SK-N-SH (cell line): Measurements from ENCODE around the gene FLCN. TPM values are rescaled to one million over a fixed set of nuclear protein-coding genes. Genes with fewer than 3 reads are reported as not detected.
"Not testable (repeated sequence)": the region's sequence is repeated elsewhere in the genome, so short reads cannot be mapped to it uniquely, and the experiment has no call there.

ENCODE experiments used
- CTCF ChIA-PET: fragments of 300-600, 350-600 bp; formaldehyde crosslinking; extraction: SDS; loops from one replicate; lab custom pipeline; 2021; lab: Yijun Ruan, JAX
- POLR2A ChIA-PET: fragments of 350-600 bp; sonication (Branson Sonifier 250); formaldehyde crosslinking; extraction: SDS; loops from one replicate; lab custom pipeline; 2020; ENCODE audit warnings: antibody characterized with exemption, inconsistent platforms; lab: Yijun Ruan, JAX
- DNase-seq: peaks from one replicate; pipeline ENCODE4 v3.0.0; 2012
- H2AFZ ChIP-seq: fragments of 200-600 bp; sonication (generic); 2 replicates; pipeline ENCODE4 v1.8.1; 2016; ENCODE audit warnings: antibody characterized with exemption, mild to moderate bottlenecking, low read depth
- H3F3A ChIP-seq: fragments of 200-600 bp; sonication (generic); replicated peaks from 2 replicates; pipeline ENCODE3; 2016; ENCODE audit warnings: antibody characterized with exemption, mild to moderate bottlenecking; ENCODE audit not compliant: insufficient read depth
- H3K27ac ChIP-seq, 2 experiments: fragments of 200-500 bp in 1 of 2; fragments of 200-600 bp in 1 of 2; sonication (Bioruptor generic) in 1 of 2; sonication (generic), shearing (Covaris generic) in 1 of 2; 2 replicates each; pipeline versions ENCODE4 v1.5.1 to v1.6.1; 2014 to 2016; ENCODE audit warnings: low read depth in 2 of 2, inconsistent platforms in 1 of 2, low read length in 1 of 2, mild to moderate bottlenecking in 1 of 2, mixed read lengths in 1 of 2
- H3K27me3 ChIP-seq: fragments of 200-600 bp; sonication (generic), shearing (Covaris generic); 2 replicates; pipeline ENCODE4 v1.6.1; 2016; ENCODE audit warnings: mixed run types; ENCODE audit not compliant: insufficient read depth
- H3K36me3 ChIP-seq, 2 experiments: fragments of 200-500 bp in 1 of 2; fragments of 200-600 bp in 1 of 2; sonication (Bioruptor generic) in 1 of 2; sonication (generic) in 1 of 2; replicated peaks in 1 of 2; 2 replicates each; pipeline versions ENCODE3 to v1.5.1; 2014 to 2016; ENCODE audit warnings: low read length in 1 of 2, mild to moderate bottlenecking in 1 of 2; ENCODE audit not compliant: insufficient read depth in 2 of 2, control insufficient read depth in 1 of 2
- H3K4me1 ChIP-seq, 2 experiments: fragments of 200-500 bp in 1 of 2; fragments of 200-600 bp in 1 of 2; sonication (Bioruptor generic) in 1 of 2; sonication (generic), shearing (Covaris generic) in 1 of 2; 2 replicates each; pipeline versions ENCODE4 v1.5.1 to v1.6.1; 2014 to 2016; ENCODE audit warnings: low read depth in 1 of 2, low read length in 1 of 2, mixed run types in 1 of 2; ENCODE audit not compliant: insufficient read depth in 2 of 2, control insufficient read depth in 1 of 2
- H3K4me2 ChIP-seq: fragments of 200-600 bp; sonication (generic), shearing (Covaris generic); 2 replicates; pipeline ENCODE4 v1.6.1; 2017; ENCODE audit warnings: mixed run types
- H3K4me3 ChIP-seq, 2 experiments: fragments of 200-500 bp in 1 of 2; fragments of 200-600 bp in 1 of 2; sonication (Bioruptor generic) in 1 of 2; sonication (generic), shearing (Covaris generic) in 1 of 2; 2 replicates each; pipeline versions ENCODE4 v1.5.1 to v1.8.1; 2014 to 2016; ENCODE audit warnings: low read depth in 2 of 2, inconsistent platforms in 1 of 2, low read length in 1 of 2, mild to moderate bottlenecking in 1 of 2, mixed read lengths in 1 of 2, moderate library complexity in 1 of 2
- H3K79me2 ChIP-seq: fragments of 200-600 bp; sonication (generic); 2 replicates; pipeline ENCODE4 v1.8.1; 2017; ENCODE audit warnings: mild to moderate bottlenecking; ENCODE audit not compliant: insufficient read depth
- H3K9ac ChIP-seq: fragments of 200-600 bp; sonication (generic); 2 replicates; pipeline ENCODE4 v1.6.1; 2017; ENCODE audit warnings: mixed run types
- H3K9me2 ChIP-seq: fragments of 200-600 bp; sonication (generic); 2 replicates; pipeline ENCODE4 v1.6.1; 2017; ENCODE audit warnings: mixed run types
- H3K9me3 ChIP-seq: fragments of 200-600 bp; sonication (generic); 2 replicates; pipeline ENCODE4 v1.6.1; 2017; ENCODE audit warnings: mixed run types, mild to moderate bottlenecking, moderate library complexity
- H4K20me1 ChIP-seq: fragments of 200-600 bp; sonication (generic); 2 replicates; pipeline ENCODE4 v1.6.1; 2017; ENCODE audit warnings: mild to moderate bottlenecking, mixed run types; ENCODE audit not compliant: insufficient read depth
- CHD2 ChIP-seq: fragments of 150-350 bp; IDR thresholded peaks from 2 replicates; pipeline ENCODE4 v1.6.1; 2018; ENCODE audit warnings: low read length; ENCODE audit not compliant: partially characterized antibody
- EP300 ChIP-seq, 2 experiments: IDR thresholded peaks; 2 replicates each; pipeline versions ENCODE4 v1.4.0 to v1.6.1; 2012; ENCODE audit warnings: borderline replicate concordance in 1 of 2, low read depth in 1 of 2, low read length in 1 of 2
- FOSL2 ChIP-seq: IDR thresholded peaks from 2 replicates; pipeline ENCODE4 v1.4.0; 2012; ENCODE audit warnings: low read depth, mild to moderate bottlenecking, moderate library complexity, borderline replicate concordance
- FOXM1 ChIP-seq: IDR thresholded peaks from 2 replicates; pipeline ENCODE4 v1.4.0; 2012; ENCODE audit warnings: low read depth, mild to moderate bottlenecking
- GABPA ChIP-seq: IDR thresholded peaks from 2 replicates; pipeline ENCODE4 v1.4.0; 2012; ENCODE audit warnings: low read depth, mild to moderate bottlenecking
- RFX5 ChIP-seq: IDR thresholded peaks from 2 replicates; pipeline ENCODE4 v1.6.1; 2012; ENCODE audit warnings: mild to moderate bottlenecking, improper control_type of control experiment, low read length
- RXRA ChIP-seq: IDR thresholded peaks from 2 replicates; pipeline ENCODE4 v1.4.0; 2012; ENCODE audit warnings: low read depth, mild to moderate bottlenecking, borderline replicate concordance
- SIN3A ChIP-seq: IDR thresholded peaks from 2 replicates; pipeline ENCODE4 v1.6.1; 2012; ENCODE audit warnings: low read depth, mild to moderate bottlenecking, low read length, moderate library complexity, borderline replicate concordance
- TAF1 ChIP-seq: IDR thresholded peaks from 2 replicates; pipeline ENCODE4 v1.6.1; 2012; ENCODE audit warnings: low read depth, mild to moderate bottlenecking, low read length, moderate library complexity, borderline replicate concordance
- WGBS: methylation state at CpG from one replicate; pipeline ENCODE4 v1.1.6; 2017; ENCODE audit warnings: low lambda C conversion rate; 5-methylcytosine and 5-hydroxymethylcytosine counted together
- polyA plus RNA-seq, 3 experiments: library from polyadenylated mRNA; depleted of rRNA; stranded (reverse); fragments of >200 nt; gene quantifications; 2 replicates each; pipeline ENCODE4 v1.2.3, GENCODE V29; 2012
- TF ChIP-seq, protein P1 (sequence below): fragments of 150-350 bp; IDR thresholded peaks from 2 replicates; pipeline ENCODE4 v1.6.1; 2016; ENCODE audit warnings: mild to moderate bottlenecking, low read depth, low read length

Gene FLCN
- polyA plus RNA-seq, 1 of the 3 experiments (the other 2 are of a cell fraction): 14.6 TPM

DNA sequence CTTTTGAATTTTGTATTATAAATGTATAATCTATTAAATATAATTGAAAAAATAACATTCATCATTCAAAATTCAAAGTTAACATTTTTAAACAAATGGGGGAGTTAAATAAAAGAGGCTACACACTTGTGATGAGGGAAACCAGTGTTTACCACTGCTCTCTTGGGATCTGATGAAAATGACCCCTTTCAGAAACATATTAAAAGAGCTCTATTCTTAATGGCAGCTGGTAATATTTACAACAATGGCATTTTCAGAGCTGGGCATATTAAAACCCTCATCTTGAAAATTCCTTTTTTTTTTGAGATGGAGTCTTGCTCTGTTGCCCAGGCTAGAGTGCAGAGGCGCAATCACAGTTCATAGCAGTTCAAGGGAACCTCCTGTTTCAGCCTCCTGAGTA, 19.3 kb upstream of the FLCN start:
- POLR2A ChIA-PET: no interaction called here
- CTCF ChIA-PET: interaction anchor here (0.9 kb wide), 1 partner anchor 14 kb away, joined by 5 read pairs; no protein-coding TSS in a partner anchor

DNA sequence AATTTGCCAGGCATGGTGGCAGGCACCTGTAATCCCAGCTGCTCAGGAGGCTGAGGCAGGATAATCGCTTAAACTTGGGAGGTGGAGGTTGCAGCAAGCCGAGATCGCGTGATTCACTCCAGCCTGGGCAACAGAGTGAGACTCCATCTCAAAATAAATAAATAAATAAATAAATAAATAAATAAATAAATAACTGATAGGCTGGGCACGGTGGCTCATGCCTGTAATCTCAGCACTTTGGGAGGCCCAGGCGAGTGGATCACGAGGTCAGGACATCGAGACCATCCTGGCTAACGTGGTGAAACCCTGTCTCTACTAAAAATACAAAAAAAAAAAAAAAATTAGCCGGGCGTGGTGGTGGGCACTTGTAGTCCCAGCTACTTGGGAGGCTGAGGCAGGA, 18.7 kb upstream of the FLCN start:
- H3K4me1 ChIP-seq, H3K9ac ChIP-seq, H3K4me3 ChIP-seq, H3K27me3 ChIP-seq, H3F3A ChIP-seq, DNase-seq, POLR2A ChIA-PET, H3K9me2 ChIP-seq, H3K27ac ChIP-seq, H3K79me2 ChIP-seq, H2AFZ ChIP-seq, H4K20me1 ChIP-seq, H3K4me2 ChIP-seq, H3K9me3 ChIP-seq: not testable (repeated sequence)
- WGBS: 92% methylated on average over 11 of the region's 11 CpGs
- peaks cover 36 to 76% of the 10 kb centered on the region in 2 experiments for H3K36me3 ChIP-seq
- CTCF ChIA-PET: interaction anchor here (0.7 to 0.9 kb wide), 2 partner anchors 15 to 848 kb away, joined by 3 to 5 read pairs; no protein-coding TSS in a partner anchor

More for the DNA sequence above, 19.3 kb upstream of the FLCN start:
- Histone ChIP-seq H3K9me2 (no peaks in the 10 kb centered on the region), H3K4me1 (peaks cover 0 to 5% of the 10 kb centered on the region in 2 experiments; a peak in 1 of 4 replicates), H2AFZ (no peak overlapping the region), H3K79me2 (no peaks in the 10 kb centered on the region), H3K4me2 (no peak overlapping the region), H3K9ac (no peak overlapping the region), H3K27ac (no peak overlapping the region), H3K27me3 (no peaks in the 10 kb centered on the region), H3K4me3 (no peak overlapping the region), H4K20me1 (no peaks in the 10 kb centered on the region), H3F3A (peaks cover 5% of the 10 kb centered on the region), H3K36me3 (peaks cover 39 to 74% of the 10 kb centered on the region in 2 experiments), H3K9me3 (no peaks in the 10 kb centered on the region)
- DNase-seq: no peak
- TF ChIP-seq CHD2: no peak
- no peak for TF ChIP-seq SIN3A
- TF ChIP-seq FOSL2: no peak
- 100% methylated on average over 1 of the region's 1 CpG for WGBS

DNA sequence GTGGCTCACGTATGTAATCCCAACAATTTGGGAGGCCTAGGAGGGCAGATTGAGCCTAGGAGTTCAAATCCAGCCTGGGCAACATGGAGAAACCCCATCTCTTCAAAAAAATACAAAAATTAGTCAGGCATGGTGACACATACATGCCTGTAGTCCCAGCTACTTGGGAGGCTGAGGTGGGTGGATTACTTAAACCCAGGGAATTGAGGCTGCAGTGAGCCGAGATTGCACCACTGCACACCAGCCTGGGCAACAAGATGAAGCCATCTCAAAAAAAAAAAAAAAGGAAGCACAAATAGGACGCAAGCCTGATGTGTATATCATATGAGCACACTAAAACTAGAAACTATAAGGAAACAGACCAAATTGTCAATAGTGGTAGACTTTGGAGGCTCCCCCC, 17.1 kb upstream of the FLCN start:
- WGBS: 97% methylated on average over 3 of the region's 3 CpGs
- H3F3A ChIP-seq: peaks cover 6% of the 10 kb centered on the region
- no peak overlapping the region for H2AFZ ChIP-seq
- H3K36me3 ChIP-seq: peaks cover 30 to 65% of the 10 kb centered on the region in 2 experiments
- H3K9me3 ChIP-seq: no peaks in the 10 kb centered on the region
- no peak overlapping the region for H3K4me2 ChIP-seq
- no peaks in the 10 kb centered on the region for H4K20me1 ChIP-seq
- no peaks in the 10 kb centered on the region for H3K79me2 ChIP-seq
- H3K9ac ChIP-seq: no peak overlapping the region
- H3K9me2 ChIP-seq: no peaks in the 10 kb centered on the region
- H3K4me1 ChIP-seq: peaks cover 0 to 5% of the 10 kb centered on the region in 2 experiments; a peak in 1 of 4 replicates
- H3K27ac ChIP-seq: no peak overlapping the region
- no peak for DNase-seq
- ChIA-PET POLR2A (no interaction called here), CTCF (no interaction called here)
- TF ChIP-seq RFX5 (no peak), CHD2 (no peak), FOXM1 (no peak), RXRA (no peak), FOSL2 (no peak), GABPA (no peak), EP300 (IDR thresholded peaks at IDR 0.05; ENCODE audit: borderline replicate concordance in 1 of 2, low read depth in 1 of 2, low read length in 1 of 2) (no peak), TAF1 (no peak)
- TF ChIP-seq, protein P1, sequence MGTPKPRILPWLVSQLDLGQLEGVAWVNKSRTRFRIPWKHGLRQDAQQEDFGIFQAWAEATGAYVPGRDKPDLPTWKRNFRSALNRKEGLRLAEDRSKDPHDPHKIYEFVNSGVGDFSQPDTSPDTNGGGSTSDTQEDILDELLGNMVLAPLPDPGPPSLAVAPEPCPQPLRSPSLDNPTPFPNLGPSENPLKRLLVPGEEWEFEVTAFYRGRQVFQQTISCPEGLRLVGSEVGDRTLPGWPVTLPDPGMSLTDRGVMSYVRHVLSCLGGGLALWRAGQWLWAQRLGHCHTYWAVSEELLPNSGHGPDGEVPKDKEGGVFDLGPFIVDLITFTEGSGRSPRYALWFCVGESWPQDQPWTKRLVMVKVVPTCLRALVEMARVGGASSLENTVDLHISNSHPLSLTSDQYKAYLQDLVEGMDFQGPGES: no peak
- no peaks in the 10 kb centered on the region for H3K27me3 ChIP-seq
- no peak overlapping the region for H3K4me3 ChIP-seq
